Measurements from ENCODE around the gene LRRC36.

GRCh38 chr16:67423611-67424260, 97.1 kb downstream of the LRRC36 start:
- TF ChIP-seq EZH2phosphoT487 (IDR thresholded peaks at IDR 0.05; ENCODE audit: borderline replicate concordance, low read length) (no peak), CTCF (conservative IDR thresholded peaks at IDR 0.05; ENCODE audit: low read depth, low read length) (no peak)

Data from PC-3 (cell line).